ENCODE measurements around the gene NF2. TPM values are rescaled to one million over a fixed set of nuclear protein-coding genes. Genes with fewer than 3 reads are reported as not detected.

NF2 gene
- total RNA-seq, 3 donors from 2014 or later: 21.1 to 36.1 (median 31.8) TPM

- H3K36me3 ChIP-seq: no peaks in the 10 kb centered on the region
- no peaks in the 10 kb centered on the region for H3K9me3 ChIP-seq
- TF ChIP-seq POLR2AphosphoS5 (IDR thresholded peaks at IDR 0.05) (no peak), CTCF (IDR thresholded peaks at IDR 0.05) (no peak), POLR2A (IDR thresholded peaks at IDR 0.05) (no peak)
- no peak overlapping the region for H3K4me3 ChIP-seq
- intact Hi-C loops (cut with DNase I; ENCODE audit: low total_unique reads): no loop called here
- no peaks in the 10 kb centered on the region for H3K27me3 ChIP-seq
- no peak overlapping the region for H3K27ac ChIP-seq
- peaks cover 0 to 14% of the 10 kb centered on the region in 2 donors for H3K4me1 ChIP-seq
- DNase-seq (ENCODE audit: low spot score in 2 of 2): no peak
These were observed 87.0 kb downstream of the NF2 start for GRCh38 chr22:29690476-29690875.

- Histone ChIP-seq H3K27ac (no peak overlapping the region), H3K4me1 (peaks cover 0 to 14% of the 10 kb centered on the region in 2 donors), H3K9me3 (no peaks in the 10 kb centered on the region), H3K4me3 (no peak overlapping the region), H3K27me3 (no peaks in the 10 kb centered on the region), H3K36me3 (no peaks in the 10 kb centered on the region)
- DNase-seq (ENCODE audit: low spot score in 2 of 2): no peak
- TF ChIP-seq POLR2A (IDR thresholded peaks at IDR 0.05) (no peak), POLR2AphosphoS5 (IDR thresholded peaks at IDR 0.05) (no peak)
- intact Hi-C loops (cut with DNase I; ENCODE audit: low total_unique reads): no loop called here
These were observed 88.3 kb downstream of the NF2 start for GRCh38 chr22:29691636-29692326.

GRCh38 chr22:29692327-29692640 lies 88.9 kb downstream of the NF2 start:
- Histone ChIP-seq H3K4me3 (no peak overlapping the region), H3K27me3 (no peaks in the 10 kb centered on the region), H3K4me1 (peaks cover 0 to 14% of the 10 kb centered on the region in 2 donors), H3K27ac (no peak overlapping the region), H3K36me3 (no peaks in the 10 kb centered on the region), H3K9me3 (no peaks in the 10 kb centered on the region)
- TF ChIP-seq POLR2A (IDR thresholded peaks at IDR 0.05): no peak
- no peak for DNase-seq (ENCODE audit: low spot score in 2 of 2)
- intact Hi-C loops (cut with DNase I; ENCODE audit: low total_unique reads): no loop called here

- Histone ChIP-seq H3K4me3 (no peak overlapping the region), H3K27ac (no peak overlapping the region), H3K4me1 (peaks cover 0 to 14% of the 10 kb centered on the region in 2 donors), H3K36me3 (no peaks in the 10 kb centered on the region), H3K27me3 (no peaks in the 10 kb centered on the region), H3K9me3 (no peaks in the 10 kb centered on the region)
- TF ChIP-seq POLR2A (IDR thresholded peaks at IDR 0.05) (no peak), POLR2AphosphoS5 (IDR thresholded peaks at IDR 0.05) (no peak), CTCF (IDR thresholded peaks at IDR 0.05) (no peak)
- DNase-seq (ENCODE audit: low spot score in 2 of 2): no peak
- intact Hi-C loops (cut with DNase I; ENCODE audit: low total_unique reads): no loop called here
These were observed 89.7 kb downstream of the NF2 start for GRCh38 chr22:29693161-29693560.

- intact Hi-C loops (cut with DNase I; ENCODE audit: low total_unique reads): no loop called here
- no peak for TF ChIP-seq CTCF (IDR thresholded peaks at IDR 0.05)
- TF ChIP-seq POLR2A (IDR thresholded peaks at IDR 0.05): no peak
- TF ChIP-seq POLR2AphosphoS5 (IDR thresholded peaks at IDR 0.05): no peak
- H3K36me3 ChIP-seq: no peaks in the 10 kb centered on the region
These were observed 90.2 kb downstream of the NF2 start for GRCh38 chr22:29693671-29694070.

GRCh38 chr22:29695129-29695926 lies 91.9 kb downstream of the NF2 start:
- H3K4me1 ChIP-seq: peaks cover 0 to 14% of the 10 kb centered on the region in 2 donors
- peak; percentile 60 to 76 for DNase-seq (ENCODE audit: low spot score in 2 of 2)
- intact Hi-C loops (cut with DNase I; ENCODE audit: low total_unique reads): no loop called here
- H3K27ac ChIP-seq: no peak overlapping the region
- no peaks in the 10 kb centered on the region for H3K36me3 ChIP-seq
- H3K27me3 ChIP-seq: no peaks in the 10 kb centered on the region
- no peaks in the 10 kb centered on the region for H3K9me3 ChIP-seq
- TF ChIP-seq POLR2A (IDR thresholded peaks at IDR 0.05) (no peak), POLR2AphosphoS5 (IDR thresholded peaks at IDR 0.05) (no peak), CTCF (IDR thresholded peaks at IDR 0.05) (no peak)
- H3K4me3 ChIP-seq: no peak overlapping the region

More at GRCh38 chr22:29693671-29694070, 90.2 kb downstream of the NF2 start:
- no peak overlapping the region for H3K27ac ChIP-seq
- H3K27me3 ChIP-seq: no peaks in the 10 kb centered on the region
- no peak overlapping the region for H3K4me3 ChIP-seq
- H3K4me1 ChIP-seq: peaks cover 0 to 14% of the 10 kb centered on the region in 2 donors
- no peak for DNase-seq (ENCODE audit: low spot score in 2 of 2)
- H3K9me3 ChIP-seq: no peaks in the 10 kb centered on the region

Data from breast epithelium (tissue), 4 donors.